NB4 (cell line): ENCODE results near the gene STK10.
"Not testable (repeated sequence)": the region's sequence is repeated elsewhere in the genome, so short reads cannot be mapped to it uniquely, and the experiment has no call there.

Source experiments
- DNase-seq: peaks from one replicate; pipeline ENCODE4 v3.0.0; 2010; ENCODE audit warnings: low read depth
- H3K4me3 ChIP-seq: one replicate; pipeline ENCODE4 v1.5.1; 2011; ENCODE audit warnings: mild to moderate bottlenecking, low read depth, low read length, moderate library complexity
- CTCF ChIP-seq: IDR thresholded peaks from one replicate; pipeline ENCODE4 v1.5.1; 2012; ENCODE audit warnings: low read depth, low read length
- MYC ChIP-seq: IDR thresholded peaks from 2 replicates; pipeline ENCODE4 v1.6.1; 2011; ENCODE audit warnings: low read depth, low read length
- POLR2A ChIP-seq: IDR thresholded peaks from 2 replicates; pipeline ENCODE4 v1.6.1; 2011; ENCODE audit warnings: mild to moderate bottlenecking; ENCODE audit not compliant: insufficient read length; ENCODE audit errors: extremely low read depth
- TF ChIP-seq, protein P1 (sequence below): IDR thresholded peaks from 2 replicates; pipeline ENCODE4 v1.6.1; 2011; ENCODE audit warnings: low read depth, low read length

The STK10 gene

GRCh38 chr5:172150514-172151425 lies 37.3 kb downstream of the STK10 start:
- no peak overlapping the region for H3K4me3 ChIP-seq
- peak; percentile 95 for DNase-seq
- TF ChIP-seq POLR2A = no peak
- TF ChIP-seq, protein P1, sequence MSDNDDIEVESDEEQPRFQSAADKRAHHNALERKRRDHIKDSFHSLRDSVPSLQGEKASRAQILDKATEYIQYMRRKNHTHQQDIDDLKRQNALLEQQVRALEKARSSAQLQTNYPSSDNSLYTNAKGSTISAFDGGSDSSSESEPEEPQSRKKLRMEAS = peak; percentile 84
- peak; percentile 74 for TF ChIP-seq MYC
- TF ChIP-seq CTCF = no peak

DNA sequence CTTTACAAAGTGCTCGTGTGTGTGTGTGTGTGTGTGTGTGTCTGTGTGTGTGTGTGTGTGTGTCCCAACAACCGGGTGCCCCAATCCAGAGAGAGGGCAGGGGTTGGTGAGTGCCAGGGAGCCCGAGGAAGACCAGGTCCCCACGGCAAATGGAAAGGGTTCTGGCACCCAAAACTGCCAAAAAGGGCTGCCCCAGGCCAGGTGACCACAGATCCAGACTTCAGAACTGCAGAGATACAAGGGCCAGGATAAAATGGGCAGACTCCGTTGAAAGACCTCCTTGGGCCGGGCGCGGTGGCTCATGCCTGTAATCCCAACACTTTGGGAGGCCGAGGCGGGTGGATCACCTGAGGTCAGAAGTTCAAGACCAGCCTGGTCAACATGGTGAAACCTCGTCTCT lies 38.5 kb downstream of the STK10 start:
- DNase-seq = not testable (repeated sequence)

GRCh38 chr5:172149073-172149472 lies 39.0 kb downstream of the STK10 start:
- TF ChIP-seq, protein P1 = no peak
- no peak for TF ChIP-seq POLR2A
- no peak for TF ChIP-seq CTCF
- no peak for TF ChIP-seq MYC
- no peak for DNase-seq
- H3K4me3 ChIP-seq = no peak overlapping the region

More for the DNA sequence above, 38.5 kb downstream of the STK10 start:
- not testable (repeated sequence) for H3K4me3 ChIP-seq

DNA sequence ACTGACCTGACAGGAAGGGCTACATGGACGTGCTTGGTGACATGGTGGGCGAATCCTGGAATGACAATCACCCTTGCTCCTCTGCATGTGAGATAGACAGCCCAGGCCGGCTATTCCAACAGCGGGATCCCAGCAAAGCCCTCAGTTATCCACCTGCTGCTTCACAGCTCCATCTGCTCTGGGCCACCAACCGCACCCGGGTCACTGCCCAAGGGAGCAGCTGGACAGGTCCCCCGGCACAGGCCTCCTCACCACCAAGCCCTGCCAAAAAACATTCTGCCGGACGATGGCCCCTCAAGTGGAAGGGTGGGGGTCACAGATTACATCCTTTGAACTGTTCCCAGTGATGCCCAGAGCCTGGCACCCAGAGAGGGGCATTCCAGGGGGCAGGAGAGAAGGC lies 39.6 kb downstream of the STK10 start:
- no peak for TF ChIP-seq POLR2A
- TF ChIP-seq, protein P1 = no peak
- no peak for TF ChIP-seq MYC
- no peak for TF ChIP-seq CTCF
- no peak overlapping the region for H3K4me3 ChIP-seq
- no peak for DNase-seq

GRCh38 chr5:172147857-172148256 lies 40.2 kb downstream of the STK10 start:
- no peak overlapping the region for H3K4me3 ChIP-seq
- TF ChIP-seq POLR2A (no peak), CTCF (no peak), MYC (no peak)
- TF ChIP-seq, protein P1 = no peak
- no peak for DNase-seq

DNA sequence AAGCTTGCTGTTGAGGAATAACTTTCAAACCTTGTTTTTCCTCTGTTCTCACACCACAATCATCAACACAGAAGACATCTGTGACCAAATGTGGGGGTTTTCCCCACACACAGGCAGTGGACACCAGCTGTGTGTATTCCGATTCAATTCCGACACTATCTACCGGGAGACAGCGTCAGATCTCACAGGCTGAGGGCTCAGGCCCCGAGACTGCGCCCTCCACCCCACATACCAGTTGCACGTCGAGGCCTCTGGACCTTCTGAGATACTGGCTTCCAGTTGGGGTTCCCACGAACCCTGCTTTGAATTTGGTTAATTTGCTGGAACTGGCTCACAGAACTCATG lies 41.3 kb downstream of the STK10 start:
- TF ChIP-seq POLR2A (no peak), CTCF (no peak), MYC (no peak)
- TF ChIP-seq, protein P1 = no peak
- DNase-seq = no peak
- no peak overlapping the region for H3K4me3 ChIP-seq
